Brain microvascular endothelial cell (primary cell): ENCODE results near the gene ZBBX.
"Not testable (repeated sequence)": the region's sequence is repeated elsewhere in the genome, so short reads cannot be mapped to it uniquely, and the experiment has no call there.

Source experiments
- DNase-seq: peaks from one replicate; pipeline ENCODE4 v3.0.0-alpha.2; 2020
- H3K27ac ChIP-seq: fragments of 250-450 bp; sonication (Bioruptor Pico); 2 replicates; pipeline ENCODE4 v1.5.1; 2020; ENCODE audit warnings: mild to moderate bottlenecking, moderate library complexity
- H3K27me3 ChIP-seq: fragments of 250-450 bp; sonication (Bioruptor Pico); replicated peaks from 2 replicates; pipeline ENCODE4 v1.5.1; 2020; ENCODE audit warnings: mild to moderate bottlenecking
- H3K36me3 ChIP-seq: fragments of 250-450 bp; sonication (Bioruptor Pico); replicated peaks from 2 replicates; pipeline ENCODE4 v1.5.1; 2020; ENCODE audit warnings: mild to moderate bottlenecking
- H3K4me3 ChIP-seq: 2 replicates; pipeline ENCODE4 v1.5.1; 2011; ENCODE audit warnings: low read depth, mild to moderate bottlenecking, control low read depth, low read length, moderate library complexity
- in situ Hi-C: cut with HindIII; loops from 2 replicates; pipeline ENCODE4 v1.10.0; 2017; ENCODE audit warnings: low sequenced_read_pairs, low pct_ligation_motif_present
- TF ChIP-seq, protein P1 (sequence below): IDR thresholded peaks from 2 replicates; pipeline ENCODE4 v1.5.1; 2011; ENCODE audit warnings: low read depth, mild to moderate bottlenecking, moderate library complexity, low read length, control low read depth, inconsistent platforms; ENCODE audit errors: missing control alignments

Gene ZBBX, protein sequence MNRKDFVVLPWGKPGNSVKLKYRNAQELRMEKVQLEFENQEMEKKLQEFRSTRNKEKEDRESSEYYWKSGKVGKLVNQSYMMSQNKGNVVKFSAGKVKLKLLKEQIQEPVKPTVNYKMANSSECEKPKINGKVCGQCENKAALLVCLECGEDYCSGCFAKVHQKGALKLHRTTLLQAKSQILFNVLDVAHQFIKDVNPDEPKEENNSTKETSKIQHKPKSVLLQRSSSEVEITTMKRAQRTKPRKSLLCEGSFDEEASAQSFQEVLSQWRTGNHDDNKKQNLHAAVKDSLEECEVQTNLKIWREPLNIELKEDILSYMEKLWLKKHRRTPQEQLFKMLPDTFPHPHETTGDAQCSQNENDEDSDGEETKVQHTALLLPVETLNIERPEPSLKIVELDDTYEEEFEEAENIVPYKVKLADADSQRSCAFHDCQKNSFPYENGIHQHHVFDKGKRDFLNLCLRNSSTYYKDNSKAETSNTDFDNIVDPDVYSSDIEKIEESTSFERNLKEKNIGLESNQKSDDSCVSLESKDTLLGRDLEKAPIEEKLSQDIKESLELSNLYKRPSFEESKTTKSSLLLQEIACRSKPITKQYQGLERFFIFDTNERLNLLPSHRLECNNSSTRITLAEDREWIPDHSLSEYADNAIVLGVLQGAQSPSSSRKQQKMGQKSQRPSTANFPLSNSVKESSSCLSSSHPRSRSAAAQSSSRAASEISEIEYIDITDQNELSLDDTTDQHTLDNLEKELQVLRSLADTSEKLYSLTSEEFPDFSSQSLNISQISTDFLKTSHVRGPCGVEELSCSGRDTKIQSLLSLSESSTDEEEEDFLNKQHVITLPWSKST

DNA sequence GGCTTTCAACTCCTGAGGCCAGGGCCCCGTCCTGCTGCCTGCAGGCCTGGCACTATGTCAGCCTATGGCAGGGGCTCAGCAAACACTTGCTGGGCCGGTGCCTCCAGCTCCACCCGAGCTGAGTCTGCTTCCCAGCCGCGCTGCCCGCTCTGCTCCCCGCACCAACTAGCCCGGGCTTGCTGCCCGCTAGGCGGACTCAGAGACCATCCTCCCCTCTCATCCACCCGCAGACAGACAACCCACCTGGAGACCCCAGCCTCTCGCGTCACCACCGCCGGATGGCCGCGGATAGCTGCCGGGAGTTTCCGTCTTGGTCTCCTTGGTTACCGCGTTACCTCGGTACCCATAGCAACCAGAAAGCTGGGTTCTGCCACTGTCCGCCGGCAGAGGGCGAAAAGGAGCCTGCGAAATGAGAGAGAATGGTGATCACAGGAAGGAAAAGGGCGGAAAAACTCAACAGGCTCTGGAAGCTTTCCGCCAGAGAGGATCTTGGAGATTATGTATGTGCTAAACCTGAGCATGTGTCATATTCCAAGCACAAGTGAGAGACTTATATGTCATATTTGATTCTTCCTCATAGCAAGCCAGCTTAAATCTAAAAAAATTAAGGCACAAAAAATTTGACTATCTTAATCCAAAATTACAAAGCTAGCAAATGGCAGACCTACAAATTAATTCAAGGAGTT is at the start of gene ZBBX:
TSS of gene ZBBX (minus strand) at position 294 of the 686 bp plus-strand sequence. CDS start 7,396 bp downstream, outside the sequence.
- Histone ChIP-seq H3K4me3 (peak within 1 kb of the TSS; percentile 64), H3K27ac (no peak within 1 kb of the TSS), H3K27me3 (no peaks in the 10 kb centered on the region), H3K36me3 (no peaks in the 10 kb centered on the region)
- TF ChIP-seq, protein P1, sequence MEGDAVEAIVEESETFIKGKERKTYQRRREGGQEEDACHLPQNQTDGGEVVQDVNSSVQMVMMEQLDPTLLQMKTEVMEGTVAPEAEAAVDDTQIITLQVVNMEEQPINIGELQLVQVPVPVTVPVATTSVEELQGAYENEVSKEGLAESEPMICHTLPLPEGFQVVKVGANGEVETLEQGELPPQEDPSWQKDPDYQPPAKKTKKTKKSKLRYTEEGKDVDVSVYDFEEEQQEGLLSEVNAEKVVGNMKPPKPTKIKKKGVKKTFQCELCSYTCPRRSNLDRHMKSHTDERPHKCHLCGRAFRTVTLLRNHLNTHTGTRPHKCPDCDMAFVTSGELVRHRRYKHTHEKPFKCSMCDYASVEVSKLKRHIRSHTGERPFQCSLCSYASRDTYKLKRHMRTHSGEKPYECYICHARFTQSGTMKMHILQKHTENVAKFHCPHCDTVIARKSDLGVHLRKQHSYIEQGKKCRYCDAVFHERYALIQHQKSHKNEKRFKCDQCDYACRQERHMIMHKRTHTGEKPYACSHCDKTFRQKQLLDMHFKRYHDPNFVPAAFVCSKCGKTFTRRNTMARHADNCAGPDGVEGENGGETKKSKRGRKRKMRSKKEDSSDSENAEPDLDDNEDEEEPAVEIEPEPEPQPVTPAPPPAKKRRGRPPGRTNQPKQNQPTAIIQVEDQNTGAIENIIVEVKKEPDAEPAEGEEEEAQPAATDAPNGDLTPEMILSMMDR = peak; percentile 97
- DNase-seq = peak; percentile 85
- in situ Hi-C loops = no loop called here

DNA sequence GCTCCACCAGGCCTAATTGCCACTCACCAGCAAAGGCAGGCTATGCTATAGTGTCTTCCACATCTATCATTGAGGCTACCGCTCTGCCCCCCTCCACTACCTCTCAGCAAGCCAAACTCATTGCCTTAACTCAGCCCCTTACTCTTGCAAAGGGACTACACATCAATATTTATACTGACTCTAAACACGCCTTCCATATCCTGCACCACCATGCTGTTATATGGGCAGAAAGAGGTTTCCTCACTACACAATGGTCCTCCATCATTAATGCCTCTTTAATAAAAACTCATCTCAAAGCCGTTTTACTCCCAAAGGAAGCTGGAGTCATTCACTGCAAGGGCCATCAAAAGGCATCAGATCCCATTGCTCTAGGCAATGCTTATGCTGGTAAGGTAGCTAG is 46.9 kb upstream of the ZBBX start:
- in situ Hi-C loops, DNase-seq: not testable (repeated sequence)

DNA sequence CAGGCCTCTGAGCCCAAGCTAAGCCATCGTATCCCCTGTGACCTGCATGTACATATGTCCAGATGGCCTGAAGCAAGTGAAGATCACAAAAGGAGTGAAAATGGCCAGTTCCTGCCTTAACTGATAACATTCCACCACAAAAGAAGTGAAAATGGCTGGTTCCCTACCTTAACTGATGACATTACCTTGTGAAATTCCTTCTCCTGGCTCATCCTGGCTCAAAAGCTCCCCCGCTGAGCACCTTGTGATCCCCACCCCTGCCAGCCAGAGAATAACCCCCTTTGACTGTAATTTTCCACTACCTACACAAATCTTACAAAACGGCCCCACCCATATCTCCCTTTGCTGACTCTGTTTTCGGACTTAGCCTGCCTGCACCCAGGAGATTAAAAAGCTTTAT is 42.3 kb upstream of the ZBBX start:
- DNase-seq, H3K36me3 ChIP-seq, H3K4me3 ChIP-seq, H3K27me3 ChIP-seq, in situ Hi-C loops, H3K27ac ChIP-seq: not testable (repeated sequence)

More for the DNA sequence above, 46.9 kb upstream of the ZBBX start:
- not testable (repeated sequence) for H3K4me3 ChIP-seq, H3K27ac ChIP-seq, H3K27me3 ChIP-seq, H3K36me3 ChIP-seq

DNA sequence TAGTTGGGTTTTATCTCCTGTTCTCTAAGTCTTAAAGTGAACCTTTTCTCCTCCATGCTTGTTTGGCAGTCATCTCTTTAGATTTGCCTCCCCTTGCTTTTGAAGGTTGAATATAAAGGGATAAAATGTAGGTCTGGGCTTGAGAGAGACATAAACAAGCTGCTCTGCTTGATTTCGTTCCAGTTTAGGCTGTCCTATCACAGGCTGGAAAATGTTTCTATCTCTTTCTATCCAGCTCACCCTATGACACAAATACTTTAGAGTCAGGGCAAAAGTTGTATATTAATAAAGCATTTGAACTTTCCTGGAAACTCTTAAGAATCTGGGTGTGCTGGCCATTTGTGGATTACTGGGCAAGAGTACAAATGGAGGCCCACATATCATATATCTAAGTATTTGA is 29.5 kb upstream of the ZBBX start:
- H3K27me3 ChIP-seq = no peaks in the 10 kb centered on the region
- H3K4me3 ChIP-seq = no peak overlapping the region
- H3K27ac ChIP-seq = no peak overlapping the region
- TF ChIP-seq, protein P1 = no peak
- in situ Hi-C loops = no loop called here
- no peak for DNase-seq
- no peaks in the 10 kb centered on the region for H3K36me3 ChIP-seq

DNA sequence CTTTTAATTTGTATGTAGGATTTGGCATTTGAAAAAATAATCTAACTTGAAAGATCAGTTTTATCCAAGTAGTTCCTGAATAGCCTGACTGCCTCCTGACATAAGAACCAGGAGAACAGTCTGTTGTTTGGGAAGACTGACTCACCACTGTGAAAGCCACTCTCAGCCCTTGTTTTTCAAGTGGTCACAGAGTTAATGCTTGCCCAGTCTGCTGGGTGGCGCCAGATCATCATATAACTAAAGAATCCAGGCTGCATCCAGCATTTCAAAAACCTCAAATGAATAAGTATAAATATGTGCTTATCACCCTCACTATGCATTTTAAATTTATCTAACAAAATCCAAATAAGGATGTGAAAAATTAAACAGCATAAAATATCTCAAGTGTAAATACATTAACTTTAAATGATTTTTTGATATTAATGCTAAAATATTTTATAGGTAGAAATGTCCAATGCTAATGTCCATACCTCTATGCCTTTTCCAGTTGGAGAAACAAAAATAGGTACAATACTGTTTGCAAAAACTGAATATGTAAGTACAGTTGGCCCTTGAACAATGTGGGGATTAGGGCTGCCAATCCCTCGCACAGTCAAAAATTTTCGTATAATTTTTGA is 26.9 kb upstream of the ZBBX start:
- Histone ChIP-seq H3K4me3 (no peak overlapping the region), H3K27ac (no peak overlapping the region), H3K36me3 (no peaks in the 10 kb centered on the region), H3K27me3 (no peaks in the 10 kb centered on the region)
- in situ Hi-C loops = no loop called here
- peak; percentile 61 for DNase-seq
- TF ChIP-seq, protein P1 = peak; percentile 57

DNA sequence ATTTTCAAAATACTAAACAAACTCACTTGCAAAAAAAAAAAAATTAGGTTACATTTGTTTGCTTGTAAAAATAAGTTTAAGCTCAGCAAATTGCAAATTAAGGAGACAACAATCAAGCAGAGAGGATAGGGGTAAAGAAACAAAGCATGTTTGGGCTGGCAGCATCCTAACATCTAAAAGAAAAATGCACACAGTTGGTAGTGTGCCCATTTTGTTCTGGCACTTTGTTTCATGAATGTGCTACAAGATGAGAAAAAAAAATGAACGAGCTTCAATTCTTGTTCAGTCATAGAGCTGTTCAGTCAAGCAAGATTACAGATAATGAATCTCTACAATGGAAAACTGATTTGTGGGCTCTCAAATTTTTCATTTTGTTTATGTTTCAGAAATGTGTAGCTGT is 17.7 kb upstream of the ZBBX start:
- in situ Hi-C loops = no loop called here
- H3K36me3 ChIP-seq = no peaks in the 10 kb centered on the region
- no peaks in the 10 kb centered on the region for H3K27me3 ChIP-seq
- no peak overlapping the region for H3K4me3 ChIP-seq
- TF ChIP-seq, protein P1 = no peak
- DNase-seq = no peak
- no peak overlapping the region for H3K27ac ChIP-seq
